Chondrocyte (in vitro differentiated cells): ENCODE results near the gene VPS8. TPM values are rescaled to one million over a fixed set of nuclear protein-coding genes. Genes with fewer than 3 reads are reported as not detected.

Source experiments
- DNase-seq: peaks from one replicate; pipeline ENCODE4 v3.0.0; 2021; ENCODE audit warnings: mixed read lengths, low spot score
- H3K27ac Mint-ChIP-seq: one replicate; pipeline ENCODE4 v1.8.0; 2021; ENCODE audit warnings: mild to moderate bottlenecking, moderate library complexity, mixed read lengths; ENCODE audit not compliant: unreplicated experiment
- H3K27me3 Mint-ChIP-seq: 2 replicates; pipeline ENCODE4 v1.8.0; 2021; ENCODE audit warnings: low read depth, mixed read lengths
- H3K36me3 Mint-ChIP-seq: 2 replicates; pipeline ENCODE4 v1.8.0; 2021; ENCODE audit warnings: low read depth, mixed read lengths
- H3K4me1 Mint-ChIP-seq: 2 replicates; pipeline ENCODE4 v1.8.0; 2021; ENCODE audit warnings: low read depth, mild to moderate bottlenecking, mixed read lengths
- H3K4me3 Mint-ChIP-seq: one replicate; pipeline ENCODE4 v1.8.0; 2021; ENCODE audit warnings: mild to moderate bottlenecking, moderate library complexity, mixed read lengths; ENCODE audit not compliant: unreplicated experiment
- H3K9me3 Mint-ChIP-seq: 2 replicates; pipeline ENCODE4 v1.8.0; 2021; ENCODE audit warnings: low read depth, mixed read lengths
- total RNA-seq: library from RNA; stranded (reverse); gene quantifications from 3 replicates; pipeline ENCODE4 v1.2.1, GENCODE V29; 2021
- TF ChIP-seq, protein P1 (sequence below): fragments of 200-600 bp; sonication (generic); IDR thresholded peaks from 2 replicates; pipeline ENCODE4 v1.5.0; 2021; ENCODE audit warnings: antibody characterized with exemption, mild to moderate bottlenecking, moderate library complexity

Gene VPS8
- total RNA-seq, 1 donor from 2014 or later: 53.7 TPM

GRCh38 chr3:185087419-185087818 lies 275.5 kb downstream of the VPS8 start:
- no peaks in the 10 kb centered on the region for H3K9me3 Mint-ChIP-seq
- H3K36me3 Mint-ChIP-seq: peaks cover 7% of the 10 kb centered on the region
- H3K4me1 Mint-ChIP-seq: peaks cover 14% of the 10 kb centered on the region
- DNase-seq: no peak
- TF ChIP-seq, protein P1, sequence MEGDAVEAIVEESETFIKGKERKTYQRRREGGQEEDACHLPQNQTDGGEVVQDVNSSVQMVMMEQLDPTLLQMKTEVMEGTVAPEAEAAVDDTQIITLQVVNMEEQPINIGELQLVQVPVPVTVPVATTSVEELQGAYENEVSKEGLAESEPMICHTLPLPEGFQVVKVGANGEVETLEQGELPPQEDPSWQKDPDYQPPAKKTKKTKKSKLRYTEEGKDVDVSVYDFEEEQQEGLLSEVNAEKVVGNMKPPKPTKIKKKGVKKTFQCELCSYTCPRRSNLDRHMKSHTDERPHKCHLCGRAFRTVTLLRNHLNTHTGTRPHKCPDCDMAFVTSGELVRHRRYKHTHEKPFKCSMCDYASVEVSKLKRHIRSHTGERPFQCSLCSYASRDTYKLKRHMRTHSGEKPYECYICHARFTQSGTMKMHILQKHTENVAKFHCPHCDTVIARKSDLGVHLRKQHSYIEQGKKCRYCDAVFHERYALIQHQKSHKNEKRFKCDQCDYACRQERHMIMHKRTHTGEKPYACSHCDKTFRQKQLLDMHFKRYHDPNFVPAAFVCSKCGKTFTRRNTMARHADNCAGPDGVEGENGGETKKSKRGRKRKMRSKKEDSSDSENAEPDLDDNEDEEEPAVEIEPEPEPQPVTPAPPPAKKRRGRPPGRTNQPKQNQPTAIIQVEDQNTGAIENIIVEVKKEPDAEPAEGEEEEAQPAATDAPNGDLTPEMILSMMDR: no peak
- no peaks in the 10 kb centered on the region for H3K27me3 Mint-ChIP-seq
- H3K4me3 Mint-ChIP-seq: no peak overlapping the region
- H3K27ac Mint-ChIP-seq: no peak overlapping the region

DNA sequence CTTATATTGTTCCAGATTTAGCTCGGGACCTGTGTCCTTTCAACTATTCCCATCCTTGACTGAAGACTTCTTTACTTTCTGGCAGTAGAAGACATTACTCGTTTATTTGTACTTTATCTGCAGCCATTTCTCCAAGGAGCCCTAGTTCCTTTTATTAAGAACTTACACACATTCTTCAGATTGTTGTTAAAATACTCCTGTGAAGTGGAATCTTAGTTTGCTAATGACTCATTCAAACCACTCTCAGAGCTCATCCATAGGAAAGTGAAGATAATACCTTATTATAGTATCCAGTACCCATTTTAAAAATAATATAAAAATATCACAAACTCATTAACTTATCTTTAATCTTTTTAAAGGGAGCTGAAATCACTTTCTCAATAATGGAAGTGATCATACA lies 277.4 kb downstream of the VPS8 start:
- no peak for DNase-seq
- no peak overlapping the region for H3K4me3 Mint-ChIP-seq
- H3K27ac Mint-ChIP-seq: peak overlapping the region; percentile 20

GRCh38 chr3:185089751-185090150 lies 277.8 kb downstream of the VPS8 start:
- H3K9me3 Mint-ChIP-seq: no peaks in the 10 kb centered on the region
- H3K36me3 Mint-ChIP-seq: no peaks in the 10 kb centered on the region
- TF ChIP-seq, protein P1: no peak
- peak overlapping the region; percentile 57 for H3K27ac Mint-ChIP-seq
- no peak for DNase-seq
- H3K4me1 Mint-ChIP-seq: peaks cover 16% of the 10 kb centered on the region
- no peak overlapping the region for H3K4me3 Mint-ChIP-seq
- no peaks in the 10 kb centered on the region for H3K27me3 Mint-ChIP-seq

More for the DNA sequence above, 277.4 kb downstream of the VPS8 start:
- TF ChIP-seq, protein P1: no peak
- no peaks in the 10 kb centered on the region for H3K9me3 Mint-ChIP-seq
- no peaks in the 10 kb centered on the region for H3K36me3 Mint-ChIP-seq
- H3K27me3 Mint-ChIP-seq: no peaks in the 10 kb centered on the region
- peaks cover 14% of the 10 kb centered on the region for H3K4me1 Mint-ChIP-seq

GRCh38 chr3:185090811-185091210 lies 278.8 kb downstream of the VPS8 start:
- DNase-seq: no peak
- Mint-ChIP-seq H3K4me3 (no peak overlapping the region), H3K36me3 (no peaks in the 10 kb centered on the region), H3K9me3 (no peaks in the 10 kb centered on the region), H3K27ac (no peak overlapping the region), H3K27me3 (no peaks in the 10 kb centered on the region), H3K4me1 (peaks cover 23% of the 10 kb centered on the region)
- TF ChIP-seq, protein P1: no peak

DNA sequence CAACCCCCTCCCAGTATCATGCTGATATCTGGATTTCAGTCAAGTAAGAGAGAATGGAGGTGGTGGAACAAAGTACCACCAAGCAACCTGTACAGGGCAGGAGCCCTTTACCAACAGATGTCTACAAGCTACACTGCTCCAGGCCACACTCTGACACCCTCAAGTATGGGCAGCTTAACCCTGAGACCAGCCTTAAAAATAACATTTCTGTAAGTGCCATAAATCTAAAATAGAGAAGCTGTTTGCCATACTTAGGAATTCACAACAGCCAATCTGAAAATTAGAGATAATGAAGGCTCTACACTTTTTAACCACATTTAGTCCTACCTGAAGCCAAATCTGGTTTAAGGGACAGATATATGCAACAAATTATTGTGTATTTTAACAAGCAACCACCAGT lies 281.1 kb downstream of the VPS8 start:
- peaks cover 23% of the 10 kb centered on the region for H3K4me1 Mint-ChIP-seq
- H3K36me3 Mint-ChIP-seq: no peaks in the 10 kb centered on the region
- H3K27me3 Mint-ChIP-seq: no peaks in the 10 kb centered on the region
- H3K9me3 Mint-ChIP-seq: no peaks in the 10 kb centered on the region
- no peak overlapping the region for H3K4me3 Mint-ChIP-seq
- no peak for DNase-seq
- no peak overlapping the region for H3K27ac Mint-ChIP-seq
- TF ChIP-seq, protein P1: no peak
